Measurements from ENCODE around the gene GIPC3. TPM values are rescaled to one million over a fixed set of nuclear protein-coding genes. Genes with fewer than 3 reads are reported as not detected.

The GIPC3 gene
- total and polyA plus RNA-seq, 4 donors: 0.23 to 0.95 (median 0.25) TPM

DNA sequence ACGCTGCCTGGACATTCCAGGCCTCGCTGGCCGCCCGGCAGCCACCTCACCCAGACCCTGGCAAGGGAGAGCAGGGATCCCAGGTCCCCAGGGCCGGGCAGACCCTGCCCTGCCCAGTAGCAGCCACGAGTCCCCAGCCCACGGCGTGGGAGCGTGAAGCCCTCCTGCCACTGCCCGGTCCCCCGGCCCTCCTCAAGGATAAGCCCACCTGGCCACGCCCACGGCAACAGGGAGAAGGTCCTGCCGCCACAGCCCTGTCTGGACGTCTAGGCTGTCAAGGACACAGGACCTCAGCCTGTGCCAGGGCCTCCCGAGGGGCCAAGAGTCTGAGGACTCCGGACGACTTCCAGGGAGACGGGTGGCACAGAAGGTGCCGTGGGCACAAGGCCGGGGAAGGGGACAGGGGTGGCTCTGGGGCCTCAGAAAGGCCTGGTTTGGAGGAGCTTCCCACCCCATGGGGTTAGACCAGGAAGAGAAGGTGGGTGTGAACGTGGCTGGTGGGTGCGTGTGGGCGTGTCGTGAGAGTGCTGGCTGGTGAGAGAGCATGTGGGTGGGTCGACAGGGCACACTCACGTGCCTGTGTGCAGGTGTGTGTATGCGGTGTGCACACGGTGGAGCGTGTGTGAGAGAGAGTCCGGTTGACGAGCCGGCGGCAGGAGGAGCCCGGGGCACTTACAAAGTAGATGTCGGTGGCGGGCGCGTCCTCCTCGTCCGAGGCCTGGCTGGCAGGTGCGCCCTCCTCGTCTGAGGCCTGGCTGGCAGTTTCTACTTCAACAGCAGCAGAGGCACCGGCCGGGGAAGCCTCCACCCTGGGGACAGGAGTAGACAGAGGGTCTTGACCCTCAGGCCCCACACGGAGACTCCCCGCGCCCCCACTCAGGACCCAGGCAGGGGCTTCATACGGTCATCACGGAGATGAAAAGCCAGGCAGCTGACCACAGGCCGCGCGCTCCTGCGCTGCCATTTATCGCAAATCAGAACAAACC is 53.2 kb downstream of the GIPC3 start:
- Histone ChIP-seq H3K4me1 (ENCODE audit: control insufficient read depth in 4 of 4, insufficient read depth in 4 of 4, low read length in 3 of 4) (no peaks in the 10 kb centered on the region), H3K27me3 (ENCODE audit: control insufficient read depth in 4 of 4, insufficient read depth in 4 of 4, low read length in 3 of 4) (no peaks in the 10 kb centered on the region), H3K27ac (ENCODE audit: low read depth in 1 of 2, low read length in 2 of 2) (no peak overlapping the region), H3K9me3 (ENCODE audit: control insufficient read depth in 4 of 4, low read length in 3 of 4) (no peaks in the 10 kb centered on the region), H3K9ac (ENCODE audit: low read depth in 1 of 2, low read length in 2 of 2) (no peak overlapping the region), H3K36me3 (ENCODE audit: control insufficient read depth in 4 of 4, insufficient read depth in 3 of 4, low read depth in 1 of 4, low read length in 3 of 4) (peaks cover 0 to 22% (median 8%) of the 10 kb centered on the region in 4 donors), H3K4me3 (ENCODE audit: low read depth in 1 of 3, low read length in 3 of 3) (no peak overlapping the region)
- WGBS: 95% methylated on average over 55 of the region's 55 CpGs
- no peak for DNase-seq (ENCODE audit: low spot score)
- TF ChIP-seq TAF1 (conservative IDR thresholded peaks at IDR 0.05): no peak
- no peak for TF ChIP-seq GABPA (IDR thresholded peaks at IDR 0.05 in 1 of 2, conservative IDR thresholded peaks at IDR 0.05 in 1 of 2)
- TF ChIP-seq HNF4G (IDR thresholded peaks at IDR 0.05): no peak
- TF ChIP-seq, protein P1, sequence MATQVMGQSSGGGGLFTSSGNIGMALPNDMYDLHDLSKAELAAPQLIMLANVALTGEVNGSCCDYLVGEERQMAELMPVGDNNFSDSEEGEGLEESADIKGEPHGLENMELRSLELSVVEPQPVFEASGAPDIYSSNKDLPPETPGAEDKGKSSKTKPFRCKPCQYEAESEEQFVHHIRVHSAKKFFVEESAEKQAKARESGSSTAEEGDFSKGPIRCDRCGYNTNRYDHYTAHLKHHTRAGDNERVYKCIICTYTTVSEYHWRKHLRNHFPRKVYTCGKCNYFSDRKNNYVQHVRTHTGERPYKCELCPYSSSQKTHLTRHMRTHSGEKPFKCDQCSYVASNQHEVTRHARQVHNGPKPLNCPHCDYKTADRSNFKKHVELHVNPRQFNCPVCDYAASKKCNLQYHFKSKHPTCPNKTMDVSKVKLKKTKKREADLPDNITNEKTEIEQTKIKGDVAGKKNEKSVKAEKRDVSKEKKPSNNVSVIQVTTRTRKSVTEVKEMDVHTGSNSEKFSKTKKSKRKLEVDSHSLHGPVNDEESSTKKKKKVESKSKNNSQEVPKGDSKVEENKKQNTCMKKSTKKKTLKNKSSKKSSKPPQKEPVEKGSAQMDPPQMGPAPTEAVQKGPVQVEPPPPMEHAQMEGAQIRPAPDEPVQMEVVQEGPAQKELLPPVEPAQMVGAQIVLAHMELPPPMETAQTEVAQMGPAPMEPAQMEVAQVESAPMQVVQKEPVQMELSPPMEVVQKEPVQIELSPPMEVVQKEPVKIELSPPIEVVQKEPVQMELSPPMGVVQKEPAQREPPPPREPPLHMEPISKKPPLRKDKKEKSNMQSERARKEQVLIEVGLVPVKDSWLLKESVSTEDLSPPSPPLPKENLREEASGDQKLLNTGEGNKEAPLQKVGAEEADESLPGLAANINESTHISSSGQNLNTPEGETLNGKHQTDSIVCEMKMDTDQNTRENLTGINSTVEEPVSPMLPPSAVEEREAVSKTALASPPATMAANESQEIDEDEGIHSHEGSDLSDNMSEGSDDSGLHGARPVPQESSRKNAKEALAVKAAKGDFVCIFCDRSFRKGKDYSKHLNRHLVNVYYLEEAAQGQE (IDR thresholded peaks at IDR 0.05): no peak
- no peak for TF ChIP-seq JUND (IDR thresholded peaks at IDR 0.05)
- TF ChIP-seq, protein P2, sequence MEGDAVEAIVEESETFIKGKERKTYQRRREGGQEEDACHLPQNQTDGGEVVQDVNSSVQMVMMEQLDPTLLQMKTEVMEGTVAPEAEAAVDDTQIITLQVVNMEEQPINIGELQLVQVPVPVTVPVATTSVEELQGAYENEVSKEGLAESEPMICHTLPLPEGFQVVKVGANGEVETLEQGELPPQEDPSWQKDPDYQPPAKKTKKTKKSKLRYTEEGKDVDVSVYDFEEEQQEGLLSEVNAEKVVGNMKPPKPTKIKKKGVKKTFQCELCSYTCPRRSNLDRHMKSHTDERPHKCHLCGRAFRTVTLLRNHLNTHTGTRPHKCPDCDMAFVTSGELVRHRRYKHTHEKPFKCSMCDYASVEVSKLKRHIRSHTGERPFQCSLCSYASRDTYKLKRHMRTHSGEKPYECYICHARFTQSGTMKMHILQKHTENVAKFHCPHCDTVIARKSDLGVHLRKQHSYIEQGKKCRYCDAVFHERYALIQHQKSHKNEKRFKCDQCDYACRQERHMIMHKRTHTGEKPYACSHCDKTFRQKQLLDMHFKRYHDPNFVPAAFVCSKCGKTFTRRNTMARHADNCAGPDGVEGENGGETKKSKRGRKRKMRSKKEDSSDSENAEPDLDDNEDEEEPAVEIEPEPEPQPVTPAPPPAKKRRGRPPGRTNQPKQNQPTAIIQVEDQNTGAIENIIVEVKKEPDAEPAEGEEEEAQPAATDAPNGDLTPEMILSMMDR (IDR thresholded peaks at IDR 0.05; ENCODE audit: low read depth, low read length, missing input control): no peak
- TF ChIP-seq NR2F2 (IDR thresholded peaks at IDR 0.05): no peak
- TF ChIP-seq RAD21 (IDR thresholded peaks at IDR 0.05): no peak
- no peak for TF ChIP-seq EGR1 (IDR thresholded peaks at IDR 0.05; ENCODE audit: low read depth in 2 of 2)
- no peak for TF ChIP-seq RXRA (IDR thresholded peaks at IDR 0.05)
- TF ChIP-seq, protein P3, sequence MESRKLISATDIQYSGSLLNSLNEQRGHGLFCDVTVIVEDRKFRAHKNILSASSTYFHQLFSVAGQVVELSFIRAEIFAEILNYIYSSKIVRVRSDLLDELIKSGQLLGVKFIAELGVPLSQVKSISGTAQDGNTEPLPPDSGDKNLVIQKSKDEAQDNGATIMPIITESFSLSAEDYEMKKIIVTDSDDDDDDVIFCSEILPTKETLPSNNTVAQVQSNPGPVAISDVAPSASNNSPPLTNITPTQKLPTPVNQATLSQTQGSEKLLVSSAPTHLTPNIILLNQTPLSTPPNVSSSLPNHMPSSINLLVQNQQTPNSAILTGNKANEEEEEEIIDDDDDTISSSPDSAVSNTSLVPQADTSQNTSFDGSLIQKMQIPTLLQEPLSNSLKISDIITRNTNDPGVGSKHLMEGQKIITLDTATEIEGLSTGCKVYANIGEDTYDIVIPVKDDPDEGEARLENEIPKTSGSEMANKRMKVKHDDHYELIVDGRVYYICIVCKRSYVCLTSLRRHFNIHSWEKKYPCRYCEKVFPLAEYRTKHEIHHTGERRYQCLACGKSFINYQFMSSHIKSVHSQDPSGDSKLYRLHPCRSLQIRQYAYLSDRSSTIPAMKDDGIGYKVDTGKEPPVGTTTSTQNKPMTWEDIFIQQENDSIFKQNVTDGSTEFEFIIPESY (IDR thresholded peaks at IDR 0.05): no peak
- TF ChIP-seq, protein P4, sequence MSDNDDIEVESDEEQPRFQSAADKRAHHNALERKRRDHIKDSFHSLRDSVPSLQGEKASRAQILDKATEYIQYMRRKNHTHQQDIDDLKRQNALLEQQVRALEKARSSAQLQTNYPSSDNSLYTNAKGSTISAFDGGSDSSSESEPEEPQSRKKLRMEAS (IDR thresholded peaks at IDR 0.05): no peak

DNA sequence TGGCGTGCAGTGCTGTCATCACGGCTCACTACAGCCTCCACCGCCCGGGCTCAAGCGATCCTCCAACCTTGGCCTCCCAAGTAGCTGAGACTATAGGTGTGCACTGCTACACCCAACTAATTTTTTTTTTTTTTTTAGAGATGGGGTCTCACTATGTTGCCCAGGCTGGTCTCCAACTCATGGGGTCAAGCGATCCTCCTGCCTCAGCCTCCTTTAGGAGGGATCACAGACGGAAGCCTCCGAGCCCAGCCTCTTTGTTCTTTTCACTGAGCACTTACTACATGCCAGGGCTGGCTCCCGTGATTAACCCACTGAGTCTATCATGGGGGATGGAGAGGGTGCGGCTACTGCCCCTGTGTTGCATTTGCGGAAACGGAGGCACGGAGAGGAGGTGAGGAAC is 54.2 kb downstream of the GIPC3 start:
- Histone ChIP-seq H3K27me3 (ENCODE audit: control insufficient read depth in 4 of 4, insufficient read depth in 4 of 4, low read length in 3 of 4) (no peaks in the 10 kb centered on the region), H3K36me3 (ENCODE audit: control insufficient read depth in 4 of 4, insufficient read depth in 3 of 4, low read depth in 1 of 4, low read length in 3 of 4) (peaks cover 0 to 22% (median 8%) of the 10 kb centered on the region in 4 donors), H3K4me1 (ENCODE audit: control insufficient read depth in 4 of 4, insufficient read depth in 4 of 4, low read length in 3 of 4) (peaks cover 3 to 4% (median 3%) of the 10 kb centered on the region in 4 donors), H3K27ac (ENCODE audit: low read depth in 1 of 2, low read length in 2 of 2) (no peak overlapping the region), H3K9me3 (ENCODE audit: control insufficient read depth in 4 of 4, low read length in 3 of 4) (no peaks in the 10 kb centered on the region), H3K4me3 (ENCODE audit: low read depth in 1 of 3, low read length in 3 of 3) (no peak overlapping the region), H3K9ac (ENCODE audit: low read depth in 1 of 2, low read length in 2 of 2) (no peak overlapping the region)
- no peak for DNase-seq (ENCODE audit: low spot score)
- TF ChIP-seq, protein P4 (IDR thresholded peaks at IDR 0.05): no peak
- TF ChIP-seq EGR1 (IDR thresholded peaks at IDR 0.05; ENCODE audit: low read depth in 2 of 2) (no peak), RAD21 (IDR thresholded peaks at IDR 0.05) (no peak), RXRA (IDR thresholded peaks at IDR 0.05) (no peak)
- 98% methylated on average over 13 of the region's 13 CpGs for WGBS
